ENCODE data around the gene RPL29. TPM values are rescaled to one million over a fixed set of nuclear protein-coding genes. Genes with fewer than 3 reads are reported as not detected.

The RPL29 gene
- total RNA-seq, 1 donor, result 759 TPM

GRCh38 chr3:52026041-52026440, 30.3 kb upstream of the RPL29 start:
- H3K4me3 ChIP-seq (ENCODE audit: low read depth, low read length), result no peak overlapping the region
- DNase-seq (ENCODE audit: low read depth), result no peak
- TF ChIP-seq CTCF (IDR thresholded peaks at IDR 0.05; ENCODE audit: insufficient read depth, low read depth, low read length), result no peak

- no peak for DNase-seq (ENCODE audit: low read depth)
- no peak for TF ChIP-seq CTCF (IDR thresholded peaks at IDR 0.05; ENCODE audit: insufficient read depth, low read depth, low read length)
- H3K4me3 ChIP-seq (ENCODE audit: low read depth, low read length), result no peak overlapping the region
Observed at GRCh38 chr3:52025453-52025852, 29.8 kb upstream of the RPL29 start.

GRCh38 chr3:52024765-52025452, 29.2 kb upstream of the RPL29 start:
- DNase-seq (ENCODE audit: low read depth), result no peak
- no peak overlapping the region for H3K4me3 ChIP-seq (ENCODE audit: low read depth, low read length)
- TF ChIP-seq CTCF (IDR thresholded peaks at IDR 0.05; ENCODE audit: insufficient read depth, low read depth, low read length), result no peak

GRCh38 chr3:52023860-52024764, 28.4 kb upstream of the RPL29 start:
- no peak for TF ChIP-seq CTCF (IDR thresholded peaks at IDR 0.05; ENCODE audit: insufficient read depth, low read depth, low read length)
- DNase-seq (ENCODE audit: low read depth), result no peak
- H3K4me3 ChIP-seq (ENCODE audit: low read depth, low read length), result no peak overlapping the region

- DNase-seq (ENCODE audit: low read depth), result no peak
- no peak overlapping the region for H3K4me3 ChIP-seq (ENCODE audit: low read depth, low read length)
- TF ChIP-seq CTCF (IDR thresholded peaks at IDR 0.05; ENCODE audit: insufficient read depth, low read depth, low read length), result no peak
Observed at GRCh38 chr3:52023101-52023770, 27.5 kb upstream of the RPL29 start.

GRCh38 chr3:52022323-52023100, 26.8 kb upstream of the RPL29 start:
- no peak for TF ChIP-seq CTCF (IDR thresholded peaks at IDR 0.05; ENCODE audit: insufficient read depth, low read depth, low read length)
- DNase-seq (ENCODE audit: low read depth), result no peak
- H3K4me3 ChIP-seq (ENCODE audit: low read depth, low read length), result no peak overlapping the region

Measured in fibroblast of villous mesenchyme (primary cell).